Coronary artery (tissue), 2 donors: ENCODE results near the gene METTL1.
A peak's percentile ranks its signal among the peaks of the same experiment; 100 is the strongest.

Experiments used
- DNase-seq: peaks from one replicate; pipeline ENCODE4 v3.0.0-alpha.2; 2017; ENCODE audit warnings: low spot score
- H3K27ac ChIP-seq, 2 donors: fragments of 200-600 bp; sonication (generic); one replicate each; pipeline ENCODE4 v1.5.1; 2016 to 2019
- H3K4me3 ChIP-seq: fragments of 200-600 bp; sonication (generic); 2 replicates; pipeline ENCODE4 v1.5.1; 2016; ENCODE audit warnings: mild to moderate bottlenecking, moderate library complexity
- CTCF ChIP-seq: fragments of 200-600 bp; sonication (generic); IDR thresholded peaks from one replicate; pipeline ENCODE4 v1.5.1; 2019; ENCODE audit warnings: antibody characterized with exemption

Gene METTL1

GRCh38 chr12:57751788-57752667 lies 19.9 kb downstream of the METTL1 start, which contains the start of gene CDK4:
CDK4 (minus strand) TSS chr12:57752310; CDS start chr12:57751717, 593 bp downstream.
- no peak for TF ChIP-seq CTCF

GRCh38 chr12:57751432-57751787 lies 20.5 kb downstream of the METTL1 start:
- Histone ChIP-seq H3K27ac (peak overlapping the region; percentile 91), H3K4me3 (peak overlapping the region; percentile 80)
- no peak for TF ChIP-seq CTCF
- no peak for DNase-seq

More at GRCh38 chr12:57751788-57752667, 19.9 kb downstream of the METTL1 start, which contains the start of gene CDK4:
- peak within 1 kb of the TSS; percentile 80 for H3K4me3 ChIP-seq
- peak within 1 kb of the TSS; percentile 91 for H3K27ac ChIP-seq
- DNase-seq = peak; percentile 100

GRCh38 chr12:57750561-57751431 lies 21.1 kb downstream of the METTL1 start:
- DNase-seq = no peak
- Histone ChIP-seq H3K4me3 (peak overlapping the region; percentile 80), H3K27ac (peak overlapping the region; percentile 91)
- no peak for TF ChIP-seq CTCF

GRCh38 chr12:57749061-57749460 lies 22.8 kb downstream of the METTL1 start:
- DNase-seq = no peak
- TF ChIP-seq CTCF = no peak
- Histone ChIP-seq H3K27ac (no peak overlapping the region), H3K4me3 (no peak overlapping the region)

GRCh38 chr12:57746025-57746424 lies 25.9 kb downstream of the METTL1 start:
- TF ChIP-seq CTCF = no peak
- H3K27ac ChIP-seq = no peak overlapping the region
- DNase-seq = no peak
- H3K4me3 ChIP-seq = peak overlapping the region; percentile 98

GRCh38 chr12:57745485-57745881 lies 26.4 kb downstream of the METTL1 start:
- Histone ChIP-seq H3K4me3 (peak overlapping the region; percentile 98), H3K27ac (peak overlapping the region; percentile 98 to 99)
- no peak for DNase-seq
- TF ChIP-seq CTCF = no peak
